ENCODE measurements around the gene ERFE.

Gene ERFE

DNA sequence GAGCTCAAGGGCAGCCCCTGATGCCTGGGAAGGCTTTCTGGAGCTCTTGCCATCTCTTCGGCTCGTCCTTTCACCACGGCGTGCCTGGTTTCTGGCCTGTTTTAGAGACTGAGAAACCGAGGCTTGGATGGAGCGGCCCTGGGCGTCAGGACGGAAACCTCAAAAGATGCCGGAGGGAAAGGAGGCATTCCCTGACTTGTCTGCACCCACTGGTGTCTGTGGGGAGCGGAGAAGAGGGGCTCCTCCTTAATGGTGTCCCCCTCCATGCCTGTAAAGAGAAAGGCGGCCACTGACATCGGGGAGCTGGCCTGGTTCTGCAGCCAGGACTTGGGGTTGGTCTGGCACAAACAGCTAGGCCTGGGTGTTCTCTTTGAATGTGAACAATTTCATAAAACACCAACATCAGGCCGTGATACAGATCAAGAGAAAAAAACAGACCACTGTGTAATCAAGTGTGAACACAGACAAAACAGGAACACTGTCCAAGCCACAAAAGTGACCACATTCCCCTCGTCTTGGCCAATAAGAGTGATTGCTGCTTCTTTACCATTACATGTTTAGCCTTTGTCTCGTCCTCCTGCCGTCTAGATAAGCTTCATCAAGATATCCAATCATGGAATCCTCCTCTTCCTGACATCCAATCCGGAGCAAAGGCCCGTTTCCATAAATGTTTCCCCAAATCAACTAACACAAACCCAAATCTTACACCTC lies 45.4 kb downstream of the ERFE start:
- DNase-seq (ENCODE audit: low read depth, low spot score), result peak; percentile 30

DNA sequence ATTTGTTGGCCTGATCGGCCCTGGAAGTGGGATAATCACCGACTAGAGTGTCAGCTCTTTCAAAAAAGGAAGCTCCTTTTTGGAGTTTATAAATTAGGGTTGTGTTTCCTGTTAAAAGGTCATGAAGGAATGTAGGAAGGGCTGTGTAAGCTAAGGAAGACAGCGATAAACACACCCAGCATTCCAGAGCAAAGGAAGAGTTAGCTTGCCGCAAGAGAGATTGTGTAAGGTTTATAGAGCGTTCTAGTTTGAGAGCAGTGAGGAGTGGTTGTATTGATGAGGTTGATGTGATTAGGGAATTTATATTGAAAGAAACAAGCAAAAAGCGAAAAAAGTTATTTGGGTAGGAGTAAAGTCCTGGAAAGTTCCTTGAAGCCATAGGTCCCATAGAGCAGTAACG lies 48.2 kb downstream of the ERFE start:
- no peak for DNase-seq (ENCODE audit: low read depth, low spot score)

DNA sequence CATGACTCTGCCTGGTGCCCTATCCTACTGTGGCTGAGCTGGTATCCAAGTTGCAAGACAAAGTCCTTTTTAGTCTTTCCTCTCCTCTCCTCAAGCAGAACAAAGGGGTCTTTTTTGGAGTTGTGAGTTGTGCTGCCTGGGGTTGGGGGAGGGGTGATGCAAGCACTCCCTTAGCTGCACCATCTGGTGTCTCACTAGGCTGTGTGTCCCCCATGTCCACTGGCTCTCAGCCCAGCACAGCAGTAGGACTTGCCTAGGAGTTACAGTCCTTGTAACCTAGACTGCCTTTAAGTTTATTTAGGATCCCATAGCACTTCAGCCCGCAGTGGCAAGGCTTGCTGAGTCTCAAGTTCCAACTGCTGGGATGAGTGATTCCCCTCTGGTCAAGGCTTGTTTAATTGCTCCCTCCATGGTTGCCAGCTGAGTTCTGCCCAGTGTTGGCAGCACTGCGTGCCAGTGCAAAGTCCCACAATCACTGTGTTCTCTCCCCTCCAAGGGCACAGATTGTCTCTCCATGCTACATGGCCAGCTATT lies 57.9 kb downstream of the ERFE start:
- no peak for DNase-seq (ENCODE audit: low read depth, low spot score)

Data from astrocyte of the hippocampus (primary cell).